Nucleus accumbens (tissue), 56 donors: ENCODE results near the gene PTP4A2.
"Not testable (repeated sequence)": the region's sequence is repeated elsewhere in the genome, so short reads cannot be mapped to it uniquely, and the experiment has no call there.

Source experiments
- DNase-seq, 56 donors: peaks; one replicate each; lab custom pipeline; 2025; lab: John Stamatoyannopoulos, UW

The PTP4A2 gene

DNA sequence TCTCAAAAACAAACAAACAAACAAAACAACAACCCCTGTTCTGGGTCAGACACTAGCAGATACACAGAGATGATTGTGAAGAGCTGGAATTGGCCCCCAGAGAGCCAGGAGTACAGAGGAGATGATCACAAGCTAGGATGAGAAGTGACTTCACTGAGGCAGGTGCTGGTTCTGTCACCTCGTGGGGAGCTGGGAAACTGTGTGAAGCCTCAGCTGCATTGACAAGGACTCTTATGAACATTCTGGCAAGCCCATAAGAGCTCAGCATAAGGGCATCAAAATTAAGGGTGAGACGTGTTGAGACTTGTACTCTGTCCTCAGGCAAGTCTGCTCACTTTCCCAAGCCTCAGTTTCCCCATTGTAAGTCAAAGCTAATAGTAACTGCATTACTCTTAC, 14.7 kb upstream of the PTP4A2 start:
- no peak for DNase-seq

DNA sequence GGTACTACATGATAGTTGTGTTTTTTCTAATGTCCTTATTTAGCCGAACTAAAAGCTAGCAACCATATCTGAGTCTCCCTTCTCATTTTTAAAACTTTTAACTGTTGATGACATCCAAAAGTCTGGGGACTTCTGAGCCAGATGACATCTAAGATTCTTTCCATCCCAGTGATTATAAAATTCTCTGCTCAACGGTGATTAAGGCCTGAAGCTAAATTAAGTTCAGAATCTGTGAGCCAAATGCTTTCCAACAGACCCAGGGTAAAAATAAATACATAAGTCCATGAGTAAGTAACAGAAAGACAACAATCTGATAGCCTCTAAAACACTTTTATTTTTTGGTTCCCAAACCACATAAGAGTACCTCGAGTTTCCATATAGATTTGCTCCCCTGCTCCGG, 13.1 kb upstream of the PTP4A2 start:
- DNase-seq: no peak

DNA sequence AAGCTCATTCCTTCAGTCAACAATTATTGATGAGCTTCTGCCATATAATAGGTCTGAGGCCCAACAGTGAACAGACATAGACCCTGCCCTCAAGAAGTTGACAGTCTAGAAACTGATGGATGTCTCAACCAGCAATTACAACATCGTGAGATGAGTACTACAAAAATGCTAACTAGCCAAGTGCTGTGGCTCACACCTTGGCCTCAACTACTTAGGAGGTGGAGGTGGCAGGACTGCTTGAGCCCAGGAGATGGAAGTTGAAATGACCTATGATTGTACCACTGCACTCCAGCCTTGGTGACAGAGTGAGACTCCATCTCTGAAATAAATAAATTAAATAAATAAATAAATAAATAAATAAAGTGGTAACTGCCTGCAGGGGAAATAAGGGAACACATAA, 11.7 kb upstream of the PTP4A2 start:
- no peak for DNase-seq

DNA sequence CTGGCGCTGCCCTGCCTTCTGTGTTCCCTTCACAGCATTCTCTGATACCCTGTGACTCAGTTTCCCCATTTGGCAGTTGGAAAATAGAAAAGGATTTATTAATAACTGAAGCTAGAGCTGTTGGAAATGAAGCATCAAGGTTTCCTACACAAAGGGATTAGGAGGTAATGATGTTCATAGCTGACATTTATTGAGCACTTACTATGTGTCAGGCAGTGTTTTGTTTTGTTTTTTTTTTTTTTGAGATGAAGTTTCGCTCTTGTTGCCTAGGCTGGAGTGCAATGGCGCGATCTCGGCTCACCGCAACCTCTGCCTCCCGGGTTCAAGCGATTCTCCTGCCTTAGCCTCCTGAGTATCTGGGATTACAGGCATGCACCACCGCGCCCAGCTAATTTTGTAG, 7.5 kb upstream of the PTP4A2 start:
- DNase-seq: not testable (repeated sequence)

DNA sequence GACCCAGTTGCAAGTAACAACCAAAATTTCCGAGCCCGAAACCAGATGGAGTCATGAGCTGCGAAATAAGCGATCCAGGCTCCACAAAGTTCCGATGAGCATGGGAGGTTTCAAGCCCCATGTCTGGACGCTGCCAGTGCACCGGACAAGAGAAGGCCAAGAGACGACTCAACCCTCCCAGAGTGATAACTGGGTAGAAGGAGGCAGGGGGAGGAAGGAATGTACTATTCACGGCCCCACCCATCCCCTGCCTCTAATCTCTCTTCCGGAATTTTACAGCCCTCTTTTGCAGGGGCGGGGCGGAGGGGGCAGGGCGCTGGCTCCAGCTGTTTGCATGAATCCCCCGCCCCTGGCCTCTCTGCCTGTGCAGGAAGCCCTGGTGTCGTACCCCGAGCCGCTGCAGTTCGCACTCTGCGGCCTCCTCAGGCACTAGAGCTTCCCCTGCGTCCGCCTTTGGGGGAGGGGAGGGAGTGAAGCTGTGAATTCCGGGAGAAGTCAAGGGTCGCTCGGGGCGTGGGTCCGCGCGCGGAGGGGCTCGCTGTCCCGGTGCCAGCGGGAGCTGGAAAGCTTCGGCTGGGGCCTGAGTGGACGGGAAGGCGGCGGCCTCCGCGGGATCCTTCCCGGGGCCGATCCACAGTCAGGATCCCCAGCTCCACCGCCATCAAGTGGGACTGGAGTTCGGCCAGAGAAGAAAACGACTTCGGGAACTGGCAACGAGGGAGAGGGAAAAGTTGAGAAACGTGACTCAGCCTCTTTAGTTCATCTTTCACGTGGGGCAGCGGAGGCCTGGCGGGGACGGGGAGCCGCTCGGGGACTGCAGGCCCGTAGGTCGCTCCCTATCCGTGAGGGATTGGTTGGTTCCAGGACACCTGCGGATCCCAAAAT, 6.3 kb upstream of the PTP4A2 start:
- peak in 34 of 56 donors; percentile 15 to 66 (median 42) for DNase-seq

DNA sequence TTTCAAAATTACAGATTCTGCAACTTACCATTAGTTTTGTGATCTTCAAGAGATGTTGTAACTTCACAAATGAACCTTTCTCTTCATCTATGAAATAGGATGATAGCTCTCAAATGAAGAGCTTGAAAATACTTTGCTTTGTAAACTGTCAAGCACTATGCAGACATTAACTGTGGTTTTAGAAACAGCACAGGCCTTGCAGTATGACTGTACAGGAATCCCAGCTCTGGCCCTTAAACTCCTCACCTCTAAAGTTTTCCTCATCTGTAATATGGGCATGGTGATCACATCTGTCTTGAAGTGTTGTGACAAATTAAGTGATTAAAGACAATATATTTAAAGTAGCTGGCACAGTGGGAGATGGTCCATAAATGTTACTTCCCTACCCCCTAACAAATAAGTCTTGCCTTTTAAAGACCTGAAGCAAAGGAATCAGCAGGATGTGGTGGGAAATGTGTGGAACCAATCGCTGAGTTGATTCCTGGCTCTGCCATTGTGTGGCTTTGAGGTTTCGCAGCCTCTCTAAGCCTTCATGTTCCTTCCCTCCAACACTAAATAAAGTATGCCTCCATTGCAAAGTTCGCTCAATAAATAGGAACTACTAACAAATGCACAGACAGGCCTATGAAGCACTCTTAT, 5.5 kb upstream of the PTP4A2 start:
- no peak for DNase-seq

DNA sequence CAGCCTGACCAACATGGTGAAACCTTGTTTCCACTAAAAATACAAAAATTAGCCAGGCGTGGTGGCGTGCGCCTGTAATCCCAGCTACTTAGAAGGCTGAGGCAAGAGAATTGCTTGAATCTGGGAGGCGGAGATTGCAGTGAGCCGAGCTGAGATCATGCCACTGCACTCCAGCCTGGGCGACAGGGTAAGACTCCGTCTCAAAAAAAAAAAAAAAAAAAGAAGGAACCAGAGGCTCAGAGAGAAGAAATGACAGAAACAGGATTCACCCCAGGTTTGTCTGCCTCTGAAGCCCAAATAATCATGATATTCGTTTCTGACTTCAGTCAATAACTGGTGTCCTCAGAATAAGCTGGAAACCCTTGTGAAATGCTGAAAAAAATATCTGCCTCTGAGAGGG, 3.9 kb upstream of the PTP4A2 start:
- DNase-seq: not testable (repeated sequence)

DNA sequence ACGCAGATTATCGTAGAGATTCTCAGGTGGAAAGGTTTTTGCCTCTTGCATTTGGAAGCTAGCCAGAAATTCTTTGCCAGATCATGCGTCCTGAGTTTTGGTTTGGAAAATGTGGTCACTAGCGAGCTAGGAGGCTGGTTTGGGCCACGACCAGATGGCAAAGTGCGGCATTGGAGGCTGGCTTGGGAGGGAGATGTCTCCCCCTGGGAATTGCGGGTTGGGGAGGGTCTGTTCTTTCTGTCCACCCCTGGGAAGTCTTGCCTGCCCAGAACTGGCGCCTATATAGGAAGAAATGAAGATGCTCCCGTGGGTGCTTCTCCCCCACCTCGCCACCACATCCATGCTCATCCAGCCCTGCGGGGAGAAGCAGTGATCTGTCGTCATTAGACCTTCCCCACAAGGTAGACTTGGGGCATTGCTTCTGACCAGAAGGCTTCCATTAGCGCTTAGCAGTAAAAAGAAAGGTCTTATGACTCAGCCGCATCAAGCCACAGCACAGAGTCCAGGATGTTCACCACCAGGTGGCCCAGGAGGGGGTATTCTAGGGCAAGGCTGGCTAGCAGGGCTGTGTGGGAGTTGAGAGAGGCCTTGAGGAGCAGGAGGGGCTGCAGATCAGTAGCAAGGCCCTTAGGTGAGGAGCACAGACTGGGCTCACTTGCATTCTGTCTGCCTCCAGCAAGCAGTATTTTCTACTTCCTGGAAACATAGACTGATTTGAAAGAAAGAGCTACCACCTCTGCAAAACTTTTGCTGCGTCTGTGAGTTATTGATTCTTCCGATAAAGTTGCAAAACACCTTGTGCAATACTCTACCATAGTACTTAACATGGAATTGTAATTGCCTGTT, 1.5 kb upstream of the PTP4A2 start:
- no peak for DNase-seq

DNA sequence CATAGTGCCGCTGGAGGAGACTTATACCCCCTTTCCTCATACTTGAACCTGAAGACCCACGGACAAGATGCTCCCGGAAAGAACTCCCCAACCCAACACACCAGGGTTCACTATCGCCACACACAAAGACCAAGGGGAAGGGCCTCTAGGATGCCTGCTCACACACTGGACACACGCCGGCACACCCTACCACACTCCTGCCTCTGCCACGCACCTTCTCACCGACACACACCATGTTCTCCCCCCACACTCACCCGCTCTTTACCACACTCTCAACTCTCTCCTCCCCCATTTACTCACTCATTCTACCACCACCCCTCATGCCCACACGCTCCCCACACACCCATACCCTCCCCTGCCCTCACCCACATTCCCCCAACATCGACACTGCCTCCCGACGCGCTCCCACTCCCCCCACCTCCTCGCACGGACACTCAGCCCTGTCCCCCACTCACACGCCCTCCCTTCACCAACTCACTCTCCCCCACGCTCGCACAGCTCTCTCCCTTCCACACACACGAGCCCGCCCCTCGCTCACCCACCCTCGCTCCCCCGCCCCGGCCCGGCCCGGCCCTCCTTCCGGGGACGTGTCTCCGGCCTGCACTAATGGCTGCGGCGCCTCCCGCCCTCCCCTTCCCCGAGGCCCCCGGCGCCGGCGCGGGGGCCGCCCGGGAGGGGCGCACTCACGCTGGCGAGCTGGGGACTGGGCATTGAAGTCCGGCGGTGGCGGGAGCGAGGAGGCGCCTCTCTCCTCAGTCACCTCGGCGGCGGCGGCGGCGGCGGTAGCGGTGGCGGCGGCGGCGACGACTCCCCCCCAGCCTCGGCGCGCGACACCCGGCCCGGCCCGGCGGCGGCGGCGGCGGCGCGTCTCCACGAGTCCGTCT, 626 bp downstream of the PTP4A2 start:
- DNase-seq: peak in 54 of 56 donors; percentile 38 to 91 (median 82)

DNA sequence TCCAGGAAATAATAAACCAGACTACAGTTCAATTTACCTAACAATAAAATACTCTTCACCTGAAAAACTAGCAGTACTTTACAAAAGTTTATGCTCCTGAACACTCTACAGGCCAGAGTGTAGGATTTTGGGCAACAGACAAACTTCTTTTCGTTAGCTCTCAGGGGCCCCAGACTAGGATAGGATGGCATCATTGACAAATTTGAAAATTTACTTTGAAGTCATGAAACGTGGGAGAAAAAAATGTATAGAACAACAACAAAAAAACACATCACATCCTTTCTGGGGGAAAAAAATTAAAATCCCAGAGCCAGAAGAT, 1.2 kb downstream of the PTP4A2 start:
- no peak for DNase-seq

DNA sequence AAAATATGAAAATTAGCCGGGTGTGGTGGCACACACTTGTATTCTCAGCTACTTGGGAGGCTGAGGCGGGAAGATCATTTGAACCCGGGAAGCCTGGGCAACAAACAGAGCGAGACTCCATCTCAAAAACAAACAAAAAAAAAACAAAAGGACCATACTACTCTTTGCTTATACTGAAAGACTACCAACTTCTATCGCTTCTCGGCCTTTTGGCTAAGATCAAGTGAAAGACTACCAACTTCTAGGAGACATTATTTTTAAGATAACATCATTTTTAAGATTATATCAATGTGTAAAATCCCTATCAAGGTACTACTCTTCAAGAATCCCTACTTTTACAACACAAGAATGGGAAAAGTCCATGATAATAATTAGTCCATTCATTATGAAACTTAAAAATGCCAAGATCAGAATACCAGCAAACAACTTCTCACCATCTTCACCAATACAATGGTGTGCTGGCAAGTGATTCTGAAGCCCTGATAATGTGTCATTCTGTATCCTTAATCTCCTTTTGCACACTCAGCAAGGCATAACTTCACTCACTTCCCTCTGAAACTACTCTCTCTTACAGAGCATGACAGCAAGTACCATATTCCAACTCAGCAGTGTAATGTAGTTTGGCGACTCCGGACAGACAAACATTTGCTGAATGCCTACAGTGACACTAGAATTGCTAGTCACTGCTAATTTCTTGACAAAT, 1.7 kb downstream of the PTP4A2 start:
- DNase-seq: no peak

DNA sequence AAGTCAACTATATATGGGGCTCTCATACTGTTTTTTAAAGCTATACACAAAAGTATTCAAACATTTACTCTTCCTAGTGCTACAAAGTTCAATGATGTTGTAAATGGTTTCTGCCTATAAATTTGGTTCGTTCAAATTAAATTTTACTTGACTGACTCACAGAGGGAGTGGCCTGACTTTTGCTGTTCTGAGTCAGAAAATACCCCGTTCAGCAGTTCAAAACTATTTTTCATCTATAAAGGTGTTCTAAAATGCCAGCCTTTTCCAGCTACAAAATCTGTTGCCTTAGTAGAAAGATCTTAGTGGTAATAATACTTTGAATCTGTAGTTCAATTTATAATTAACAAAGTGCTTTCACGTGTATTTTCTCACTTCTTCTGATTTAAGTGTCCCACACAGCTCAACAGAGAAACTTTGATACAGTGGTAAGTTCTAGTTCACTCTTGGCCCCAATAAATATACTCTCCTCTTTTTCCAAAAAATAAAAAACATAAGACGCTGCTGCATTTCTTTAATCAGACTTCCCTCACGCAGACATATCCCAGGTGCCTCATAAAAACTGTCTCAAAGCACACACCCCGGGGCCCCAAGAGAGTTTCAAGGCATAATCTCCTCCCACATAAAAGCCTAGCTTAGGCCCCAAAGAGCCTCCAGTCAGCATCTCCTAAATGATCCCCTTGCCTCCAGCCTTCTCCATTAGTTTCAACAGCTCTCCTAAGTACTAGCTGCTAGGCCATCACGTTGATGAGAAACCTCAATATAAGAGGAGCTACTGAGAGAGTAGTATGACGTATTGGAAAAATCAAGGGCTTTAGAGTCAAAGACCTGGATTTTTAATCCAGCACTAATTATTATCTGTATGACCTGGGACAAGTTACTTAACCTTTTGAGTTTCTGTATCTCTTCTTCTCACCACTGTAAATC, 3.2 kb downstream of the PTP4A2 start:
- DNase-seq: no peak

DNA sequence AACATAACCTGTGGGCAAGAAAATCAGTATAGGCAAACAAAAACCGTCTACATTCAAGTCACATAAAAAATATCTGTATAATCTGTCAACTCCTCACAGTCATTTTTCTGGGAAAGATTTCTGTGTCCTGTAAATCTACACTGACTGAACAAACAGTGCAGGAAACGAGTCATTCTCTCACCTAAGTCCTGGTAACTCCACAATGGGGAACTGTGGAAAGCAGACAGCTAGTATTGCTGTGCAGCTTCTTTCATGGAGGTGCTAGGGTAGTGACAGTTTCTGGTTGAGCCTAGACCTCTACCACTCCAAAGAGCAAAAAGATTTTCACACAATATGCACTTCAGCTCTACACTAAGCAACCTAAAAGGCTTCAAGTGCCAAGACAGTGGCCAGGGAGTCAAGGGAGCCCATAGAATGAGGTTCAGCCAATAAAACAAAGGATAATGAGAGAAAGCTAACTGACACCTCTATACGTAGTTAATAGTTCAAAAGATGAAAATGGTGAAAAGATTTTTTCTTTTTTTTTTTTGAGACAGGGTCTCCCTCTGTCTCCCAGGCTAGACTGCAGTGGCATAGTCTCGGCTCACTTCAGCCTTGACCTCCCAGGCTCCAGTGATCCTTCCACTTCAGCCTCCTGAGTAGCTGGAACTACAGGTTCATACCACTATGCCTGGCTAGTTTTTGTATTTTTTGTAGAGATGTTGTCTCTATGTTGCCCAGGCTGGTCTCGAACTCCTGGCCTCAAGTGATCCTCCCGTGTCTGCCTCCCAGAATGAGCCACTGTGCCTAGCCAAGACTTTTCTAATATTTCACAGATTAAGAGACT, 5.5 kb downstream of the PTP4A2 start:
- DNase-seq: no peak

DNA sequence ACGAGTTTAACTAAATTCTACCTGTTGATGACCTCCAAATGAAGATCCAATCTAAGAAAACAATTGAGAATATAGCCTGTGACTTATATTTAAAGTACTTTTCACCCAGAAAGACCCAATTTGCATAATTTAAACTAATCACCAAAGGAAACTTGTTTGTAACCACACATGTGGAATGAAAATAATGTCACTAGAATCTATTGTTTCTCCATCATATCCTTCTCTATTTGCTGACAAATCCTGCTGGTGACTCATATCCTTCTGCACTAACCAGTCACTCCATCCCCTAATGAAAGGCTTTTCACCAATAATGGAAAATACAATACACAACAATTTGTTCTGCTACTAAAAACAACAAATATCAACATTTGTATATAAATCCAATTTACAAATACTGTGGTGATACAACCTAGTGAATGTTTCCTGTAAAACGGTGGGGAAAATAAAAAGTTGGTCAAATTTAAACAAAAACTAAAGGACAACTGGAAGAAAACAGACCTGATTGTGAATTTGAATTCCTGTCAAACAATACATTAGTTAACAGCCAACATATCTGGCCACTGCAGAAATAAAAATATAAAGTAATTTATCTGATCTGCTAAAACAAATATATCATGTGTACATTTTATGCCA, 6.5 kb downstream of the PTP4A2 start:
- no peak for DNase-seq

DNA sequence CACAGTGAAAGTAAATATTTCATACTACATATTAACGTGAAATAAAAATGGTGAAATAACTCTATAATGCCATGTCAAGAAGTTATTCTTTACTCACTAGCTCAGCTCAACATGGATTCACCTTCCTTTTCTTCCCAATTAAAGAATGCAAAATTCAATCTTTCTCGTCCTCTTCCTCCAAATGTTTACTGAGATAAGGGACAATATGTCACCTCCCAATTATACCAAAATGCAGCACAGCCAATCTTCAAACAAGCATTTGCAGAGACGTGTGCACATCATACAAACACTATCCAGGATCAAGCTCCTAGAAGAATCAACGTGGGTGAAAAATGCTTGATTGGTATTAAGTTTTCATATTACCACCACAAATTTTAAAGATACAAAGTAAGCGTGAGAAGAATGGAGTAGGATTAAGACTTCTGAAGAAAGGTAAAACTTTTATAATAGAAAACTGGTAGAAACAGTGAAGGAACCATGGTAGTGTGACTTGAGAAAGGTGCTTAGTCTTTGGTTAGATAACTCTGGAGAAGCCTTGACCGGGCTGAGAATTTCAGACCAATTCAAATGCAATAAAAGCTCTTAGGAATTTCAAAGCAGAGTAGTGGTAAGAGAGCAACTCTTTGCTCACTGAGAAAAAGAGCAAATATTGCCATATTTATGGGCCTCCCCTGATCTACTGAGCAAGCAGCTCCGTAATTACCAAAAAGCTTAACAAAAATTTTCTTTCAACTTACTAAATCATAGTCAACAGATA, 7.2 kb downstream of the PTP4A2 start:
- DNase-seq: no peak

DNA sequence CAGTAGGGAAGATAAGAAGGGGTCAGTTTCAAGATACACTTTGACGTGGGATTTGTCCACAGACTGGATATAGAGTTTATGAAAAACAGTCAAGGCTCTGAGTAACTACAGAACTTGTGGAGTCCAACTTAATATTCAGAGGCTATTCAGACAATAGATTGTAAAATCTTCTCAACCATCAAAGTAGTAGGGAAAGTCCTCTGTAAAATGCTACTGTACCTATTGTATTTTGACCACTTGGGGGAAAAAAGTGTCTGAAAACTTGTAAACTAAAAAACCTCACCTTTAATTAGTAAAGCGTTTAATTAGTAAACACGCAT, 10.5 kb downstream of the PTP4A2 start:
- no peak for DNase-seq
